ENCODE measurements around the gene PARP1.
A peak's percentile ranks its signal among the peaks of the same experiment; 100 is the strongest.

Gene PARP1

DNA sequence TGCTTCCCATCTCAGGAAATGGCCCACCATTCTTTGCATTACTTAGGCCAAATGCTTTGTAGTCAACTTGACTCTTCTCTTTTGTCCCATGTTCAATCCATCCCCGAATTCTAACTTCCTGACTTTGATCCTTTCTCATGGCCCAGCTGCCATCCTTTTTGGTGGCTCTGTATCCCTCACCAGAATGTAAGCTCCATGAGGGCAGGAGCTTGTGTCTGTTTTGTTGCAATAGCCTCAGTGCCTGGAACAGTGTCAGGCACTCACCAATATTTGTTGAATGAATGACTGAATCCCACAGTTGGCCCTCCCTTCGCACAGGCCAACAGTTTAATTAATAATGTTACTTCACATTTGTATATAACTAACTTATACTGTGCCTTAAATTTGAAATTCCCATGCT lies 3.1 kb upstream of the PARP1 start:
- no peak for TF ChIP-seq TAF1 (IDR thresholded peaks at IDR 0.05; ENCODE audit: low read depth, low read length)
- DNase-seq (ENCODE audit: insufficient read length, low spot score) (no peak), FAIRE-seq (no peak)

DNA sequence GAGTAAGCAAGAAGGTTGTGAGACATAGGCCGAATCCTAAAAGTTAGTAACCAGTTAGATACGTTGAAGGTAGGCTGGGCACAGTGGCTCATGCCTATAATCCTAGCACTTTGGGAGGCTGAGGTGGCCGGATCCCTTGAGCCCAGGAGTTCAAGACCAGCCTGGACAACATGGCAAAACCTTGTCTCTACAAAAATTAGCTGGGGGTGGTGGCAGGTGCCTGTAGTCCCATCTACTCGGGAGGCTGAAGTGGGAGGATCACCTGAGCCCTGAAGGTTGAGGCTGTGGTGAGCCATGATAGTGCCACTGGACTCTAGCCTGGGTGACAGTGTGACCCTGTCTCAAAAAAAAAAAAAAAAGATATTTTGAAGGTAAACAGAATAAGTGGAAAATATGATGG lies 1.5 kb upstream of the PARP1 start:
- DNase-seq (ENCODE audit: insufficient read length, low spot score) (no peak), FAIRE-seq (peak; percentile 60)
- TF ChIP-seq POLR2AphosphoS5 (IDR thresholded peaks at IDR 0.05; ENCODE audit: low read depth, low read length) (no peak), POLR2A (IDR thresholded peaks at IDR 0.05; ENCODE audit: low read depth, low read length) (no peak), PAX5 (IDR thresholded peaks at IDR 0.05; ENCODE audit: insufficient read depth, low read length, severe bottlenecking) (no peak), TAF1 (IDR thresholded peaks at IDR 0.05; ENCODE audit: low read depth, low read length) (no peak), SPI1 (IDR thresholded peaks at IDR 0.05; ENCODE audit: low read depth, low read length) (no peak), POU2F2 (IDR thresholded peaks at IDR 0.05; ENCODE audit: low read depth, low read length) (no peak)

DNA sequence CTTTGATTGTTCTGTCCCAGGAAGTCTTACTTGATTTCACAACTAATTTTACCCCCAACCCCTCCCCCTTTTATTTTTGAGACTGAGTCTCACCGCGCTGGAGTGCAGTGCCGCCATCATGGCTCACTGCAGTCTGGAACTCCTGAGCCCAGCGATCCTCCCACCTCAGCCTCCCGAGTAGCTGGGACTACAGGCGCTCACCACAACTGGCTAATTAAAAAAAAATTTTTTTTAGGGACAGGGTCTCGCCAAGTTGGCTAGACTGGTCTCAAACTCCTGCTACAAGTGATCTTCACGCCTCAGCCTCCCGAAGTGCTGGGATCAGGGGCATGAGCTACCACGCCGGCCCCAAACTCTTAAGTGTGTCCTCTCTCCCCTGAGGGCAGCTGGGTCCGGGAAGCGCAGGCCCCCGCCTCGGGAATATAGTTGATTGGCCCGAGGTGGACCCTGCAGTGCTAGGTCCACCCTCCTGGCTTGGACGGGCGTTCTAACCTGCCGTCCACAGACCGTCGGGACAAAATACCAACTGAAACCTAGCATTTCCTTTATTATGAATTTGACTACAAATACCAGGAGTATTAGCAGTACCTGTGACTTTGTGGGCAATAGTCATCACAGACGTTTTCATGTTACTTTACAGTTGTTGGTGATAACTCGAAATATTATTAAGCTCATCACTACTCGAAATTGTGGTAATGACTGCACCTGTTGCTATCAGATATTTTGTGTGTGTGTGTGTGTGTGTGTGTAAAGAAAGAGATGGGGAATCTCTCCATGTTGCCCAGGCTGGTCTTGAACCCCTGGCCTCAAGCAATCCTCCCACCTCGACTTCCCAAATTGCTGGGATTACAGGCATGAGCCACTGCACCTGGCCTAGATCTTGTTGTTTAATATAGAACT lies 642 bp upstream of the PARP1 start:
- FAIRE-seq (no peak), DNase-seq (ENCODE audit: insufficient read length, low spot score) (no peak)
- TF ChIP-seq POLR2A (IDR thresholded peaks at IDR 0.05; ENCODE audit: low read depth, low read length), result no peak
- TF ChIP-seq TAF1 (IDR thresholded peaks at IDR 0.05; ENCODE audit: low read depth, low read length), result no peak
- no peak for TF ChIP-seq SPI1 (IDR thresholded peaks at IDR 0.05; ENCODE audit: low read depth, low read length)
- no peak for TF ChIP-seq POU2F2 (IDR thresholded peaks at IDR 0.05; ENCODE audit: low read depth, low read length)
- no peak for TF ChIP-seq PAX5 (IDR thresholded peaks at IDR 0.05; ENCODE audit: insufficient read depth, low read length, severe bottlenecking)
- TF ChIP-seq POLR2AphosphoS5 (IDR thresholded peaks at IDR 0.05; ENCODE audit: low read depth, low read length), result no peak

DNA sequence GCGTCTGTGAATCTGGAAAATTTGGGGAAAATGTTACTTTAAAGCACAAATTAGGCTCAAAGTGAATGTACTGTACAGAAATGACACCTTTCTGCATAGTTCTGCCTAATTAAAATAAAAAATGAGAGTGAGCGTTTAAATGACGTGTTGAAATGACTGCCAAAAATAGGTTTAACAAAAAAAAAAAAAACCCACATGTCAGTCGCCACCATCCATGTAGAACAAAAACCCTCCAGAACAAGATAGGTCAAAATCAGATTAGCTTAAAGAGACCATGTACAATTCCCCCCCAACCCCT lies 745 bp downstream of the PARP1 start:
- FAIRE-seq, result no peak
- DNase-seq (ENCODE audit: insufficient read length, low spot score), result no peak
- TF ChIP-seq POU2F2 (IDR thresholded peaks at IDR 0.05; ENCODE audit: low read depth, low read length), result no peak
- TF ChIP-seq SPI1 (IDR thresholded peaks at IDR 0.05; ENCODE audit: low read depth, low read length), result no peak
- TF ChIP-seq TAF1 (IDR thresholded peaks at IDR 0.05; ENCODE audit: low read depth, low read length), result no peak
- no peak for TF ChIP-seq POLR2AphosphoS5 (IDR thresholded peaks at IDR 0.05; ENCODE audit: low read depth, low read length)
- no peak for TF ChIP-seq PAX5 (IDR thresholded peaks at IDR 0.05; ENCODE audit: insufficient read depth, low read length, severe bottlenecking)
- no peak for TF ChIP-seq POLR2A (IDR thresholded peaks at IDR 0.05; ENCODE audit: low read depth, low read length)

DNA sequence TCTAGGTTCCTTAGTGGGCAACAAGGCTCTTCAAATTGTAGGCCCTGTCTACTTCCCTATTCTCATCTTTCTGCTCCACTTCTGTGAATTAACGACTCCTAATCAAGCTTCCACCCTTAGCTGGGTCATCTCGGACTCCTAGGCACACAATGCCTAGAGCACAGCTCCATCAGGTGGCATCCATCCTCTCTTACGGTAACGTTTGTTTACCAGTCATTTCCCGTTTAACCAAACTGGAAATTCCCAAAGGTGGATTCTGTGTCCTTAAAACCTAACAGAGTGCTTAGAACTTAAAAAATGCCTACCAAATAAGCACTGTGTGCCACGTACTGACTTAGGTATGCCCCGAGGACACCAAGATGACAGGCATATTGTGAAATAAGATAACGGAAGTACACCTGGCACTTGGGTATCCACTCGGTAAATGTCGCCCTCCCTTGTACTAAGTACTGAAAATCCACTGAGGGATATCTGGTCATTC lies 1.5 kb downstream of the PARP1 start:
- no peak for DNase-seq (ENCODE audit: insufficient read length, low spot score)

DNA sequence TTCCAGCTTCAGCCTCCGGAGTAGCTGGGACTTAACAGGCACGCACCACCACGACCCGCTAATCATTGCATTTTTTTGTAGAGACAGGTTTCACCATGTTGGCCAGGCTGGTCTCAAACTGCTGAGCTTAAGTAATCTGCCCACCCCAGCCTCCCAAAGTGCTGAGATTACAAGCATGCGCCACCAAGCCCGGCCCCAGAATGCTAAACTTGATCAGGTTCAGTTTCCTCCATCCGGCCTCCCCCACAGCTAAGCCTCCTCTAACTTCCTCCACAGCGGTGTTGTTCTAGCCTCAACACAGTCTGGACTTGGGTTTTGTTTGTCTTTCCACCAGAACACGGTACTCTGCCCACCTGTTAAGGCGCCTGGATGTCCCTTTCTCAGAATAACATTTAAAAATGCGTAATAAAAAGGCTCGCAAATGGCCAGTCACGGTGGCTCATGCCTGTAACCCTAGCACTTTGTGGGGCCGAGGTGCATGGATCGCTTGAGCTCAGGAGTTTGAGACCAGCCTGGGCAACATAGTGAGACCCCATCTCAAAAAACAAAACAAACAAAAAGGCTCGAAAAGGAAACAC lies 2.4 kb downstream of the PARP1 start:
- DNase-seq (ENCODE audit: insufficient read length, low spot score), result no peak
- TF ChIP-seq POLR2AphosphoS5 (IDR thresholded peaks at IDR 0.05; ENCODE audit: low read depth, low read length) (no peak), SPI1 (IDR thresholded peaks at IDR 0.05; ENCODE audit: low read depth, low read length) (no peak), PAX5 (IDR thresholded peaks at IDR 0.05; ENCODE audit: insufficient read depth, low read length, severe bottlenecking) (no peak), TAF1 (IDR thresholded peaks at IDR 0.05; ENCODE audit: low read depth, low read length) (no peak), POU2F2 (IDR thresholded peaks at IDR 0.05; ENCODE audit: low read depth, low read length) (no peak), POLR2A (IDR thresholded peaks at IDR 0.05; ENCODE audit: low read depth, low read length) (no peak)
- peak; percentile 45 for FAIRE-seq

More for the DNA sequence above, 1.5 kb downstream of the PARP1 start:
- FAIRE-seq, result peak; percentile 83
- no peak for TF ChIP-seq TAF1 (IDR thresholded peaks at IDR 0.05; ENCODE audit: low read depth, low read length)
- TF ChIP-seq POU2F2 (IDR thresholded peaks at IDR 0.05; ENCODE audit: low read depth, low read length), result no peak
- TF ChIP-seq SPI1 (IDR thresholded peaks at IDR 0.05; ENCODE audit: low read depth, low read length), result no peak
- TF ChIP-seq PAX5 (IDR thresholded peaks at IDR 0.05; ENCODE audit: insufficient read depth, low read length, severe bottlenecking), result no peak
- TF ChIP-seq POLR2AphosphoS5 (IDR thresholded peaks at IDR 0.05; ENCODE audit: low read depth, low read length), result no peak
- no peak for TF ChIP-seq POLR2A (IDR thresholded peaks at IDR 0.05; ENCODE audit: low read depth, low read length)

DNA sequence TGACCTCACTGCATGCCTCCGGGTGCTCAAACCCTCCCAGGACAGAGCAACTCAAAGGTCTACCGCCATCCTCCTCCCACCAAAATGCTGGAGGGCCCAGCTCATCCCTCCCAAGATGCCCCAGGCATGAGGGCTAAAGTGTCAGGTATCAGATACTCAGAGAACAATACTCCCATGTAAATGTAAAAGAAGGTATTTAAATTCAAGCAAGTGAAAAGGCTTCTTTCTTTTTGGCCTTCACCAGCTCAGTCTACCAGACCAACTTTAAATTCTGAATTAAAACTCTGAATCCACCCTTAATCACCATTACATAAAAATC lies 3.0 kb downstream of the PARP1 start:
- DNase-seq (ENCODE audit: insufficient read length, low spot score) (no peak), FAIRE-seq (no peak)
- TF ChIP-seq POLR2AphosphoS5 (IDR thresholded peaks at IDR 0.05; ENCODE audit: low read depth, low read length) (no peak), TAF1 (IDR thresholded peaks at IDR 0.05; ENCODE audit: low read depth, low read length) (no peak), PAX5 (IDR thresholded peaks at IDR 0.05; ENCODE audit: insufficient read depth, low read length, severe bottlenecking) (no peak), SPI1 (IDR thresholded peaks at IDR 0.05; ENCODE audit: low read depth, low read length) (no peak), POU2F2 (IDR thresholded peaks at IDR 0.05; ENCODE audit: low read depth, low read length) (no peak), POLR2A (IDR thresholded peaks at IDR 0.05; ENCODE audit: low read depth, low read length) (no peak)

DNA sequence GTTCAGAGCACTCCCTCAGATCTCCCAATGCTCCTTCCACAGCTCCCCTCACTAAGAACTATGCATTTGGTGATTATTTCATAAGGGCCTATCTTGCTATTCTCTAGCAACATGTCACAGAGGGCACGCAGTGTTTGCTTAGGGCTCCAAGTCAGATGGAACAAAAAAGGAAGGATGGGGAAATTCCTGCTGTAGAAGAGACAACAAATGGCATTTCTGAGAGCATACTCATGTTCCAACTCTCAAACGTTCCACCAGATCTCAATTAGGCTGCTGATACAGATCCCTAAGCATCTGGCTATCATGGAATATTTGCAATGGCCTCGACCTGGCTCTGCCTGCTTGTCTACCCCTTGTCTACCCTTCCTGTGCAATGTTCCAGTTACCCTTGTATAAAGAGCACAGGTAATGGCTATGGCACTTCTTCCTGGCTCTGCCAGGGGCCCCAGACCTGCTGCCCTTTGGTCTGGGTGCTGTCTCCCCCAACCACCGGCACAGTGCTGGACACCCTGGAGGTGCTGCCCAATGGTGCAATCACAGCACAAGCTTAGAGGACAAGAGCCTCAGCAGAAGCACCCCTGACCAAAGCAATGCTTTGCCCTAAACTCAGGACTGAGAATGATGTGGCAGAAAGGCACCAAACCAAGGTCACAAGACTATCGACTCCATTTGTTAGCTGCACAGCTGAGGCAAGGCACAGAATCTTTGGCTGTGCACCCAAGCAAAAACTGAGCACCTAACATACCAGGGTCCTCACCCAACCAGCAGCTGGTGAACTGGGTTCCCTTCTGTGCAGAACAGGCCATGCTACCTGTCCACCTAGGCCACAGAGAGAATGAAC lies 3.6 kb downstream of the PARP1 start:
- FAIRE-seq, result peak; percentile 63
- no peak for TF ChIP-seq TAF1 (IDR thresholded peaks at IDR 0.05; ENCODE audit: low read depth, low read length)
- DNase-seq (ENCODE audit: insufficient read length, low spot score), result no peak

DNA sequence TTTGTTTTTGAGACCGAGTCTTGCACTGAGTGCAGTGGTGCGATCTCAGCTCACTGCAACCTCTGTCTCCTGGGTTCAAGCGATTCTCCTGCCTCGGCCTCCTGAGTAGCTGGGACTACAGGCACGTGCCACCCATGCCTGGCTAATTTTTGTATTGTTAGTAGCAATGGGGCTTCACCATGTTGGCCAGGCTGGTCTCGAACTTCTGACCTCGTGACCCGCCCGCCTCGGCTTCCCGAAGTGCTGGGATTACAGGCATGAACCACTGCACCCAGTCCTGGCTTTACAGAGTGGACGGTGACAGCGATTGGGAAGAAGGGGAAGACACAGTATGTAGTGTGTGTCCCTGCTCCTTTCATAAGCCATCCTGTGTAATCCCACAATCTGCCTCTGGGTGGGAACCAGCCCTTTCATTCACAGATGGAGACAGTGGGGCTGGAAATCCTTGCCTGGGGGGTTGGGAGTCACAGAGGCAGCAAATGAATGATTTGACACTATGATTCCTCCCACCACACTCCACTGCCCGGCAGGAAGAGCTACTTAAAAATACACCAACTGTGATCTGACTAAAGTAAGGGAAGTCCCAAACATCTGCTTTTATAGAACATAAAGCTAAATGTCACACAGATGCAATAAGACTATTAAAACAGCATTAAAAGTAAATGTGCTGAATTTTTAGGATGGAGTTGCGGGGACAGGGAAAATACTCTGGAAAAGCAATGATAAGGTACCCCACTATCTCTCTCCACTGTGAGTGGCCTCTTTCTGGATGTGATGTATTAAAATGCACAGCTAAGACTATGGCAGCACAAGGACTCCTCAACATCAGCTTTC lies 4.5 kb downstream of the PARP1 start:
- DNase-seq (ENCODE audit: insufficient read length, low spot score) (no peak), FAIRE-seq (peak; percentile 48)
- TF ChIP-seq POLR2A (IDR thresholded peaks at IDR 0.05; ENCODE audit: low read depth, low read length) (no peak), POLR2AphosphoS5 (IDR thresholded peaks at IDR 0.05; ENCODE audit: low read depth, low read length) (no peak), PAX5 (IDR thresholded peaks at IDR 0.05; ENCODE audit: insufficient read depth, low read length, severe bottlenecking) (no peak), TAF1 (IDR thresholded peaks at IDR 0.05; ENCODE audit: low read depth, low read length) (no peak), POU2F2 (IDR thresholded peaks at IDR 0.05; ENCODE audit: low read depth, low read length) (no peak), SPI1 (IDR thresholded peaks at IDR 0.05; ENCODE audit: low read depth, low read length) (no peak)

Measured in GM12891 (cell line).